B cell (primary cell): ENCODE results near the gene MED27. TPM values are rescaled to one million over a fixed set of nuclear protein-coding genes. Genes with fewer than 3 reads are reported as not detected.
"Not testable (repeated sequence)": the region's sequence is repeated elsewhere in the genome, so short reads cannot be mapped to it uniquely, and the experiment has no call there.

Experiments used
- ATAC-seq: fragments of 200-7000 bp; cut with Tn5 transposase; one replicate; pipeline ENCODE4 v1.10.0; 2021; ENCODE audit warnings: low read depth, mild to moderate bottlenecking, moderate number of reproducible peaks, moderate library complexity
- CTCF ChIA-PET: fragments of 350-600 bp; sonication (Branson Sonifier 250); formaldehyde crosslinking; loops from one replicate; lab custom pipeline; 2021; ENCODE audit warnings: antibody characterized with exemption, inconsistent platforms; lab: Charles Lee
- POLR2A ChIA-PET: fragments of 350-600 bp; sonication (Branson Sonifier 250); formaldehyde crosslinking; loops from one replicate; lab custom pipeline; 2021; ENCODE audit warnings: antibody characterized with exemption; lab: Charles Lee
- DNase-seq: peaks from one replicate; pipeline ENCODE4 v3.0.0; 2013
- H2AFZ ChIP-seq: 2 replicates; pipeline ENCODE4 v1.6.1; 2012; ENCODE audit warnings: mild to moderate bottlenecking, low read depth, low read length; ENCODE audit not compliant: insufficient read depth, poor library complexity, severe bottlenecking
- H3K27ac ChIP-seq, 2 donors: 1 replicate in 1 of 2; 2 replicates in 1 of 2; pipeline ENCODE4 v1.5.1; 2012 to 2013; ENCODE audit warnings: low read length in 2 of 2, mild to moderate bottlenecking in 2 of 2, moderate library complexity in 1 of 2
- H3K27me3 ChIP-seq, 4 experiments: fragments of 200-600 bp in 1 of 4; sonication (generic) in 1 of 4; replicated peaks in 1 of 4; 1 replicate in 2 of 4; 2 replicates in 2 of 4; pipeline versions ENCODE4 v1.6.1 to v1.7.0; 2013 to 2016; ENCODE audit warnings: low read length in 3 of 4, mild to moderate bottlenecking in 2 of 4, mixed read lengths in 1 of 4, moderate library complexity in 1 of 4; ENCODE audit not compliant: insufficient read depth in 4 of 4, control insufficient read depth in 3 of 4; ENCODE audit errors: control extremely low read depth in 1 of 4
- H3K36me3 ChIP-seq, 2 experiments: replicated peaks in 1 of 2; 1 replicate in 1 of 2; 2 replicates in 1 of 2; pipeline versions ENCODE4 v1.6.1 to v1.7.1; 2013; ENCODE audit warnings: low read length in 1 of 2; ENCODE audit not compliant: insufficient read depth in 2 of 2, control insufficient read depth in 1 of 2; ENCODE audit errors: control extremely low read depth in 1 of 2, extremely low read depth in 1 of 2
- H3K4me1 ChIP-seq, 2 donors: fragments of 200-600 bp in 1 of 2; sonication (generic) in 1 of 2; 1 replicate in 1 of 2; 2 replicates in 1 of 2; pipeline versions ENCODE4 v1.5.1 to v1.6.1; 2013 to 2017; ENCODE audit warnings: low read length in 2 of 2; ENCODE audit not compliant: control insufficient read depth in 2 of 2, insufficient read depth in 2 of 2
- H3K4me2 ChIP-seq: replicated peaks from 2 replicates; pipeline ENCODE3; 2012; ENCODE audit warnings: mild to moderate bottlenecking, low read depth, low read length; ENCODE audit not compliant: poor library complexity, severe bottlenecking
- H3K4me3 ChIP-seq, 5 experiments: fragments of 200-600 bp in 1 of 5; sonication (generic) in 1 of 5; 1 replicate in 3 of 5; 2 replicates in 2 of 5; pipeline versions ENCODE4 v1.5.1 to v1.7.0; 2011 to 2016; ENCODE audit warnings: low read length in 4 of 5, mild to moderate bottlenecking in 4 of 5, low read depth in 2 of 5, control low read depth in 1 of 5, moderate library complexity in 1 of 5; ENCODE audit not compliant: insufficient read depth in 1 of 5; ENCODE audit errors: control extremely low read depth in 1 of 5, extremely low read depth in 1 of 5
- H3K79me2 ChIP-seq: fragments of 200-600 bp; sonication (generic); one replicate; pipeline ENCODE4 v1.6.0; 2016; ENCODE audit warnings: low read length; ENCODE audit not compliant: control insufficient read depth, insufficient read depth
- H3K9ac ChIP-seq: fragments of 200-600 bp; sonication (generic); 2 replicates; pipeline ENCODE4 v1.6.1; 2017; ENCODE audit warnings: mild to moderate bottlenecking, low read length, moderate library complexity
- H3K9me3 ChIP-seq, 3 donors: one replicate each; pipeline versions ENCODE4 v1.6.1 to v1.7.1; 2013; ENCODE audit warnings: low read length in 2 of 3; ENCODE audit not compliant: control insufficient read depth in 2 of 3, insufficient read depth in 1 of 3; ENCODE audit errors: control extremely low read depth in 1 of 3
- H4K20me1 ChIP-seq: 2 replicates; pipeline ENCODE4 v1.6.0; 2012; ENCODE audit warnings: mild to moderate bottlenecking, low read length; ENCODE audit not compliant: insufficient read depth, control insufficient read depth, poor library complexity, severe bottlenecking
- H3K27ac Mint-ChIP-seq: one replicate; pipeline ENCODE4 v1.8.0; 2021; ENCODE audit warnings: mixed read lengths
- H3K27me3 Mint-ChIP-seq: one replicate; pipeline ENCODE4 v1.8.0; 2021; ENCODE audit warnings: mixed read lengths
- H3K4me1 Mint-ChIP-seq: one replicate; pipeline ENCODE4 v1.8.0; 2021; ENCODE audit warnings: mixed read lengths
- H3K4me3 Mint-ChIP-seq: one replicate; pipeline ENCODE4 v1.8.0; 2021; ENCODE audit warnings: mixed read lengths
- H3K9me3 Mint-ChIP-seq: one replicate; pipeline ENCODE4 v1.8.0; 2022; ENCODE audit warnings: mixed read lengths; ENCODE audit not compliant: insufficient read depth
- EZH2 ChIP-seq: IDR thresholded peaks from 2 replicates; pipeline ENCODE4 v1.6.1; 2012; ENCODE audit warnings: borderline replicate concordance, low read depth, mild to moderate bottlenecking, moderate library complexity, low read length; ENCODE audit not compliant: insufficient read depth, poor library complexity, severe bottlenecking
- WGBS: methylation state at CpG from one replicate; pipeline ENCODE4 v1.1.5; 2013; ENCODE audit warnings: missing lambda C conversion rate; ENCODE audit not compliant: insufficient coverage; 5-methylcytosine and 5-hydroxymethylcytosine counted together
- intact Hi-C: fragments of 100-400 bp; cut with micrococcal nuclease; formaldehyde crosslinking; loops from one replicate; pipeline ENCODE4 v1.10.0; 2022
- polyA plus RNA-seq: library from polyadenylated mRNA; depleted of rRNA; stranded (reverse); fragments of >200 nt; gene quantifications from 2 replicates; pipeline ENCODE4 v1.2.3, GENCODE V29; 2012
- total RNA-seq, 2 donors: library from RNA; stranded (reverse); fragments of 120-200 nt in 1 of 2; gene quantifications; 1 replicate in 1 of 2; 2 replicates in 1 of 2; pipeline versions ENCODE4 v1.2.3 to v1.2.4, GENCODE V29; 2013 to 2022
- TF ChIP-seq, protein P1 (sequence below): fragments of 200-600 bp; IDR thresholded peaks from one replicate; pipeline ENCODE4 v1.8.0; 2022; ENCODE audit warnings: antibody characterized with exemption, mild to moderate bottlenecking

The MED27 gene
- total and polyA plus RNA-seq, 2 donors (not counting 1 experiment from before 2014, with no cell fraction given) = 17.4 to 17.7 TPM

DNA sequence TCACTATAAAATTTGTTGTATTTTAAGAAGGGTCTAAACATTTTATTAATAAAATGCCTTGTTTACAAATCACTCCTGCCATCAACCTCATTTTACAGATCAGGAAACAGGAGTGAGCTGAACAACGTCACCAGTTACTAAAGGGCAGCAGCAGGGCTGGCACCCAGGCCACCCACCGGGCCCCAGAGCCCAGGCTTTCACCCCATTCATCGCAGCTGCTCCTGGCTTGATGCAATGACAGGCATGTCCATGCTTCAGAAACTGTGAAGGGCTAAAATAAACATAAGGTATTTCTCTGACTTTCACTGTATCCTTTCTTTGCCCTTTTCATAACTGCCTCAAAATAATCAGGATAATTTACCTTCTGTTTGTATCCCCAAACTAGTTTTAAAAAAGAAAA lies 18.1 kb downstream of the MED27 start:
- H3K4me3 ChIP-seq = no peak overlapping the region
- no peaks in the 10 kb centered on the region for H3K4me1 Mint-ChIP-seq
- TF ChIP-seq, protein P1, sequence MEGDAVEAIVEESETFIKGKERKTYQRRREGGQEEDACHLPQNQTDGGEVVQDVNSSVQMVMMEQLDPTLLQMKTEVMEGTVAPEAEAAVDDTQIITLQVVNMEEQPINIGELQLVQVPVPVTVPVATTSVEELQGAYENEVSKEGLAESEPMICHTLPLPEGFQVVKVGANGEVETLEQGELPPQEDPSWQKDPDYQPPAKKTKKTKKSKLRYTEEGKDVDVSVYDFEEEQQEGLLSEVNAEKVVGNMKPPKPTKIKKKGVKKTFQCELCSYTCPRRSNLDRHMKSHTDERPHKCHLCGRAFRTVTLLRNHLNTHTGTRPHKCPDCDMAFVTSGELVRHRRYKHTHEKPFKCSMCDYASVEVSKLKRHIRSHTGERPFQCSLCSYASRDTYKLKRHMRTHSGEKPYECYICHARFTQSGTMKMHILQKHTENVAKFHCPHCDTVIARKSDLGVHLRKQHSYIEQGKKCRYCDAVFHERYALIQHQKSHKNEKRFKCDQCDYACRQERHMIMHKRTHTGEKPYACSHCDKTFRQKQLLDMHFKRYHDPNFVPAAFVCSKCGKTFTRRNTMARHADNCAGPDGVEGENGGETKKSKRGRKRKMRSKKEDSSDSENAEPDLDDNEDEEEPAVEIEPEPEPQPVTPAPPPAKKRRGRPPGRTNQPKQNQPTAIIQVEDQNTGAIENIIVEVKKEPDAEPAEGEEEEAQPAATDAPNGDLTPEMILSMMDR = no peak
- no peak for TF ChIP-seq EZH2
- H3K4me3 Mint-ChIP-seq = no peak overlapping the region
- ChIA-PET POLR2A (no interaction called here), CTCF (no interaction called here)
- peaks cover 0 to 18% of the 10 kb centered on the region in 2 experiments for H3K36me3 ChIP-seq
- no peaks in the 10 kb centered on the region for H3K4me1 ChIP-seq
- DNase-seq (no peak), ATAC-seq (no peak)
- no peak overlapping the region for H3K9ac ChIP-seq
- H3K79me2 ChIP-seq = peaks cover 95% of the 10 kb centered on the region
- peaks cover 0 to 14% (median 6%) of the 10 kb centered on the region in 3 donors for H3K9me3 ChIP-seq
- H3K27me3 Mint-ChIP-seq = no peaks in the 10 kb centered on the region
- H3K27ac Mint-ChIP-seq = no peak overlapping the region
- H3K27me3 ChIP-seq = no peaks in the 10 kb centered on the region
- no peak overlapping the region for H3K4me2 ChIP-seq
- 100% methylated on average over 3 of the region's 3 CpGs for WGBS
- H4K20me1 ChIP-seq = peaks cover 51% of the 10 kb centered on the region
- H2AFZ ChIP-seq = no peak overlapping the region
- no peaks in the 10 kb centered on the region for H3K9me3 Mint-ChIP-seq
- no peak overlapping the region for H3K27ac ChIP-seq
- intact Hi-C loops = no loop called here

DNA sequence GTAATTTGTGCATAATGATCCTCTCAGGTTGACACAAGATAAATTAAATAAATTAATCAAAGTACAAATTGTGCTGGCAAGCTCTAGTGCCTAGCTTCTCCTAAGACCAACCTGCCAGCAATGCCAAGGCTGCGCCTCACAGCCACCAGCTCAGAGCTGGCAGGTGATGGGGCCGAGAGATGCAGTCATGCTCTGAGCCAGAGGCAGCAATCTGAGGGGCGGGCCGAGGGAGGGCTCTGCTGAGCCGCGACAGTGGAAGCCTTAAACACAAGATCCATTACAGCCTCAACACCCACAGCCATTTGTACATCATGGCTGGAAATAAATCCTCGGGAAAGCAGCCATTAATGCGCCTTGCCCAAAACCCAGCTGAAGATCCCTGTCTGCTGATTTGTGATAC lies 20.3 kb downstream of the MED27 start:
- ATAC-seq = no peak
- Histone ChIP-seq H4K20me1 (peaks cover 63% of the 10 kb centered on the region), H3K27me3 (no peaks in the 10 kb centered on the region), H3K27ac (no peak overlapping the region), H3K9ac (no peak overlapping the region), H3K79me2 (peaks cover 99% of the 10 kb centered on the region), H3K4me2 (no peak overlapping the region), H2AFZ (no peak overlapping the region), H3K4me1 (no peaks in the 10 kb centered on the region), H3K4me3 (no peak overlapping the region), H3K36me3 (peaks cover 0 to 13% of the 10 kb centered on the region in 2 experiments), H3K9me3 (peaks cover 0 to 14% (median 6%) of the 10 kb centered on the region in 3 donors)
- 100% methylated on average over 6 of the region's 8 CpGs for WGBS
- Mint-ChIP-seq H3K27me3 (no peaks in the 10 kb centered on the region), H3K4me3 (no peak overlapping the region), H3K27ac (no peak overlapping the region), H3K9me3 (no peaks in the 10 kb centered on the region), H3K4me1 (peaks cover 3% of the 10 kb centered on the region)
- CTCF ChIA-PET = interaction anchor here (1.4 kb wide), 1 partner anchor 177 kb away, joined by 3 read pairs; no protein-coding TSS in a partner anchor
- no peak for DNase-seq
- intact Hi-C loops = no loop called here
- POLR2A ChIA-PET = interaction anchor here (0.5 kb wide), 1 partner anchor 472 kb away, joined by 6 read pairs; no protein-coding TSS in a partner anchor
- TF ChIP-seq, protein P1 = no peak
- TF ChIP-seq EZH2 = no peak

DNA sequence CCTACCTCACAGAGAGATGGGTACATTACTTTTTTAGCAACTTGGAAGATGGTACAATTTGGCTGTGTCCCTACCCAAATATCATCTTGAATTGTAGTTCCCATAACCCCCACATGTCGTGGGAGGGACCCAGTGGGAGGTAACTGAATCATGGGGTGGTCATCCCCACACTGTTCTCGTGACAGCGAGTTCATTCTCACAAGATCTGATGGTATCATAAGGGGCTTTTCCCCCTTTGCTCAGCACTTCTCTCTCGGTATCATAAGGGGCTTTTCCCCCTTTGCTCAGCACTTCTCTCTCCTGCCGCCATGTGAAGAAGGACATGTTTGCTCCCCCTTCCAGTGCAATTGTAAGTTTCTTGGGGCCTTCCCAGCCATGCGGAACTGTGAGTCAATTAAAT lies 21.4 kb downstream of the MED27 start:
- 89% methylated on average over 2 of the region's 6 CpGs for WGBS
- peaks cover 92% of the 10 kb centered on the region for H3K79me2 ChIP-seq
- ATAC-seq, CTCF ChIA-PET, H3K27me3 Mint-ChIP-seq, H3K9ac ChIP-seq, H3K4me1 ChIP-seq, DNase-seq, H3K27ac Mint-ChIP-seq, H3K4me3 Mint-ChIP-seq, H3K4me1 Mint-ChIP-seq, H2AFZ ChIP-seq, H3K9me3 Mint-ChIP-seq, H3K4me3 ChIP-seq, H3K27me3 ChIP-seq, intact Hi-C loops, H3K27ac ChIP-seq, POLR2A ChIA-PET, H3K4me2 ChIP-seq: not testable (repeated sequence)
- H4K20me1 ChIP-seq = peaks cover 51% of the 10 kb centered on the region
- H3K9me3 ChIP-seq = peaks cover 0 to 14% (median 6%) of the 10 kb centered on the region in 3 donors
- H3K36me3 ChIP-seq = peaks cover 0 to 11% of the 10 kb centered on the region in 2 experiments
